ENCODE data around the gene DYNC2LI1. TPM values are rescaled to one million over a fixed set of nuclear protein-coding genes. Genes with fewer than 3 reads are reported as not detected.

Gene DYNC2LI1
- total RNA-seq, 1 donor from 2014 or later: 8.9 TPM

DNA sequence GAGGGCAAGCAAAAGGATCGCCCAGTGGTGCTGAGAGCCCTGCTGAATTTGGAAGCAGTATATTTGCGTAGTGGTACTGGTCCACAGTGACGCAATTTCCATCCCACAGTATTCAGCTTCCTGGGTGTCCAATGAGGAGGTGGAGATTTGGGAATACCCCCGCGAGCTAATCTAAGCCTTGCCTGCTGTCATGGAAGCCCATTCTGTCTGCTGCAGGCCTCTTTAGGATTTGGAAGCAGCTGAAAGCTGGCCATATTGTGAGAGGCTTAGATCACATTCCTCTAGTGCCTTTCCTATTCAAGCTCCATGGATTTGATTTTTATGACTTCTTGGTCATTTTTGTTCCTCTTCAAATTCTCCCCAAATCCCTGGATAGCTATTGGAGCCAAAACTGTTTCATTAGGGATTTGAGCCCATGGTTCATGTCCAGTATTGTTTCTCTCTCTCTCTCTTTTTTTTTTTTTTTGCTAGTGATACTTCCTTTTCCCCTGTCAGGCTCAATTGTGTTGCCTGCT lies 22.3 kb upstream of the DYNC2LI1 start:
- no peak overlapping the region for H3K27ac Mint-ChIP-seq
- CTCF ChIA-PET: no interaction called here
- intact Hi-C loops (cut with micrococcal nuclease): no loop called here
- H3K9me3 Mint-ChIP-seq: no peaks in the 10 kb centered on the region
- DNase-seq: no peak
- POLR2A ChIA-PET: no interaction called here
- peaks cover 12% of the 10 kb centered on the region for H3K27me3 Mint-ChIP-seq
- no peaks in the 10 kb centered on the region for H3K4me1 Mint-ChIP-seq
- no peak overlapping the region for H3K4me3 Mint-ChIP-seq
- ATAC-seq (ENCODE audit: low read depth): no peak
- no peaks in the 10 kb centered on the region for H3K36me3 Mint-ChIP-seq (ENCODE audit: low read depth)
- TF ChIP-seq, protein P1, sequence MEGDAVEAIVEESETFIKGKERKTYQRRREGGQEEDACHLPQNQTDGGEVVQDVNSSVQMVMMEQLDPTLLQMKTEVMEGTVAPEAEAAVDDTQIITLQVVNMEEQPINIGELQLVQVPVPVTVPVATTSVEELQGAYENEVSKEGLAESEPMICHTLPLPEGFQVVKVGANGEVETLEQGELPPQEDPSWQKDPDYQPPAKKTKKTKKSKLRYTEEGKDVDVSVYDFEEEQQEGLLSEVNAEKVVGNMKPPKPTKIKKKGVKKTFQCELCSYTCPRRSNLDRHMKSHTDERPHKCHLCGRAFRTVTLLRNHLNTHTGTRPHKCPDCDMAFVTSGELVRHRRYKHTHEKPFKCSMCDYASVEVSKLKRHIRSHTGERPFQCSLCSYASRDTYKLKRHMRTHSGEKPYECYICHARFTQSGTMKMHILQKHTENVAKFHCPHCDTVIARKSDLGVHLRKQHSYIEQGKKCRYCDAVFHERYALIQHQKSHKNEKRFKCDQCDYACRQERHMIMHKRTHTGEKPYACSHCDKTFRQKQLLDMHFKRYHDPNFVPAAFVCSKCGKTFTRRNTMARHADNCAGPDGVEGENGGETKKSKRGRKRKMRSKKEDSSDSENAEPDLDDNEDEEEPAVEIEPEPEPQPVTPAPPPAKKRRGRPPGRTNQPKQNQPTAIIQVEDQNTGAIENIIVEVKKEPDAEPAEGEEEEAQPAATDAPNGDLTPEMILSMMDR (IDR thresholded peaks at IDR 0.05): no peak

DNA sequence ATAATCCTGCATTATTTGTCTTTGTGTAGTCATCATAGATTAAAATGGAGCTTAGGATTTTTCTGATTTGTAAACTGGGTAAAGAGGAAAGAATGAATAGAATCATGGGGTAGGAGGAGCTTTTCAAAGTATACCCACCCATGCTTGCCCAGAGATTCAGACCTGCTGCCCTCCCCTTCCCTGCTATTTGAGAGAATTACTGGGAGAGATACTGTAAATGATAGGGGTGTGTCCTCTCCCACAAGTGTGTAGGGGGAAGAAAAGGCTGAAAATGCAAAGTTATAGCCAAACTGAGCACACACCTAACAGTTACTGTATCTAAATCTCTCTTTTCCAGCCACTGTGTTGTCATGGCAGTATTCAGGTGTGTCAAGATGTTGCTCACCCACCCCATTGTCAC lies 21.5 kb upstream of the DYNC2LI1 start:
- ATAC-seq (ENCODE audit: low read depth) (no peak), DNase-seq (no peak)
- TF ChIP-seq, protein P1 (IDR thresholded peaks at IDR 0.05): no peak
- Mint-ChIP-seq H3K36me3 (ENCODE audit: low read depth) (no peaks in the 10 kb centered on the region), H3K27ac (no peak overlapping the region), H3K9me3 (no peaks in the 10 kb centered on the region), H3K4me1 (no peaks in the 10 kb centered on the region), H3K27me3 (peaks cover 14% of the 10 kb centered on the region), H3K4me3 (no peak overlapping the region)
- ChIA-PET POLR2A (no interaction called here), CTCF (no interaction called here)
- intact Hi-C loops (cut with micrococcal nuclease): no loop called here

DNA sequence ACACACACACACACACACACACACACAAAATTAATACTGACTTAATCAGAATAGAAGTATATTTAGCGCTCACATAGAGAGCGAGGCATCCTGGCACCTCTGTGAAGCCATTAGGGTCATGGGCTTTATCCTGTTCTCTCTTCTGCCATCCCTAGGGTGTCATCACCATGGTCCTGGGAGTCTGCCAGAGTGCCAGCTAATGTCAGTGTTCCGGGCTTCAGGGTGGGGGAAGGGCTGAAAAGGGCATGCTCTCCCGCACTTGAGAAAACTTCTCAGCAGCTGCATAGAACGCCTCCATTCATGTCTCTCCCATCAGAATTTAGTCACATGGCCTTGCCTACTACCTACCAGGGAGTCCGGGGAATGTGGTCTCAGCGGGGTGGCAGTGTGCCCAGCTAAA lies 19.7 kb upstream of the DYNC2LI1 start:
- Mint-ChIP-seq H3K27ac (no peak overlapping the region), H3K4me3 (no peak overlapping the region), H3K27me3 (peaks cover 11% of the 10 kb centered on the region), H3K4me1 (no peaks in the 10 kb centered on the region), H3K9me3 (no peaks in the 10 kb centered on the region), H3K36me3 (ENCODE audit: low read depth) (no peaks in the 10 kb centered on the region)
- intact Hi-C loops (cut with micrococcal nuclease): no loop called here
- CTCF ChIA-PET: no interaction called here
- DNase-seq: no peak
- POLR2A ChIA-PET: no interaction called here
- no peak for ATAC-seq (ENCODE audit: low read depth)
- TF ChIP-seq, protein P1 (IDR thresholded peaks at IDR 0.05): no peak

DNA sequence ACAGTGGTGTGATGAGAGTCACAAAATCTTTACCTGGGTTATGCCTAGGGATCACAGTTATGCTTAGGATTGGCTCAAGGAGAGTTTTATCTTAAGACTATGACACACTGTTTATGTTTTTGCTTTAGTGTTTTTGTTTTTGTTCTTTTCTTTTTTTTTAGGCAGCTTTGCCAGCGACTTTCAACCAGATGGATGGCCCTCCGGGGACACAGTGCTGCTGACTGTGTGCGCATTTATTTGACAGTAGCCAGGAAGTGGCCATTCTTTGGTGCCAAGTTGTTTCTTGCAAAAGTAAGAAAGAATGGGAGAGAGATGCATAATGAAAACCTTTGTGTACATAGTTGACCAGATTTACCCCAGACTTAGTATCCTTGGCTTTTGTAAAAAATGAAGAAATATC lies 15.1 kb upstream of the DYNC2LI1 start:
- no peaks in the 10 kb centered on the region for H3K4me1 Mint-ChIP-seq
- H3K4me3 Mint-ChIP-seq: no peak overlapping the region
- TF ChIP-seq, protein P1 (IDR thresholded peaks at IDR 0.05): no peak
- no peak overlapping the region for H3K27ac Mint-ChIP-seq
- POLR2A ChIA-PET: no interaction called here
- intact Hi-C loops (cut with micrococcal nuclease): no loop called here
- ATAC-seq (ENCODE audit: low read depth) (no peak), DNase-seq (no peak)
- H3K27me3 Mint-ChIP-seq: peaks cover 11% of the 10 kb centered on the region
- CTCF ChIA-PET: no interaction called here
- no peaks in the 10 kb centered on the region for H3K9me3 Mint-ChIP-seq
- no peaks in the 10 kb centered on the region for H3K36me3 Mint-ChIP-seq (ENCODE audit: low read depth)

DNA sequence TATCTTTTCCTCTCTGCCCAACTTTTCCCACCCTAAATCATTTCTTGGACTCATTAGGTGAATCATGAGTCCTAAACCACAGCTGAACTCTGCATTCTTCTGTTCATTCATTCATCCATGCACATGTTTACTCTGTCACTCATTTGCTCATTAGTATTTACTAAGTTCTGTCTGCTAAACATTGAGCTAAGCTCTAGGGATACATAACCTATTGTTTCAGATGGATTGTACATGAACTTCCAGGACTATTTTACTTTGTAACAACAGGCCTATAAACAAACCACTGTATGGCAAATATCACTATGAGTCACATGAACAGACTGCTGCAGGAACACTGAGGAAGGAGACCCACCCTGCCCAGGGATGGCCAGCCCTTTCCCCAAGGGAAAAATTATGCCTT lies 14.6 kb upstream of the DYNC2LI1 start:
- CTCF ChIA-PET: no interaction called here

More for the DNA sequence above, 14.6 kb upstream of the DYNC2LI1 start:
- POLR2A ChIA-PET: no interaction called here
- no peak overlapping the region for H3K4me3 Mint-ChIP-seq
- no peaks in the 10 kb centered on the region for H3K4me1 Mint-ChIP-seq
- H3K36me3 Mint-ChIP-seq (ENCODE audit: low read depth): no peaks in the 10 kb centered on the region
- intact Hi-C loops (cut with micrococcal nuclease): no loop called here
- DNase-seq (no peak), ATAC-seq (ENCODE audit: low read depth) (no peak)
- H3K27ac Mint-ChIP-seq: no peak overlapping the region
- TF ChIP-seq, protein P1 (IDR thresholded peaks at IDR 0.05): no peak
- H3K27me3 Mint-ChIP-seq: peaks cover 10% of the 10 kb centered on the region
- no peaks in the 10 kb centered on the region for H3K9me3 Mint-ChIP-seq
